Measurements from ENCODE around the gene LTN1.

LTN1 gene

DNA sequence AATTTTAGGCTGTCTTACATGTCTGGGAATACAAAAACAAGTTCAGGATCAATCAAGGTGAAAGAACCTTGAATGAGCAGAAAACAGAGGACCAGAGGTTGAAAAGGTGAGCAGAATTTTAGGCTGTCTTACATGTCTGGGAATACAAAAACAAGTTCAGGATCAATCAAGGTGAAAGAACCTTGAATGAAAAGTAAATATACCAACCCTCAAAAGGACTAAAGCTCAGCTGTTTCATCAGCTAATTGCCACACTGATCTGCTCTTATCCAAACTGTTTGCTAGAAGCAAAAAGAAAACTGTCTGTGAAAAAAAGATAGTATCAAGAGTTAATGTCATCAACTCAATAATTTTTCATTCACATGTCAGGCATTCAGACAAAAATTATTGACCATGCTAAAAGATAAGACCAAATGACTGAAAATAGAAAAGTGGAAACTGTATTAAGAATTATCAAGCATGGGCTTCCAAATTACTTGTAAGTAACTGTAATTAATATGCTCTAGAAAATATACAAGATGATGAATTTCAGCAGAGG is 69.2 kb downstream of the LTN1 start:
- DNase-seq, result no peak

DNA sequence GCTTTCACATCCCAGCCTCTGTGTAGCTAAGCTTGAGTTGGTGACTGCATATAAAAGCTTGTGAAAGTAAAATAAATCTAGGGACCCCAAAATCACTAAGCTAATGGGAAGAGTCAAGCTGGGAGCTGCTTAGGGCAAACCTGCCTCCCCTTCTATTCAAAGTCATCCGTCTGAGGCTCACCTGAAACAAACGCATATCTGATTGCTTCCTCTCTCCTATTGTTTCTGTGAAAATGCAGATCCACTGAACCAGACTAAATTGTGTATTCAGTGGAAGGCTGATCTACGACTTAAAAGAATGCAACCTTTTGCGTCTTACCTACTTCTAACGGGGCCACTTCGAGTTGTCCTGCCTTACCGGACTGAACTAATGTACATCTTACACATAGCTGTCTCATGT is 70.3 kb downstream of the LTN1 start:
- no peak for DNase-seq

DNA sequence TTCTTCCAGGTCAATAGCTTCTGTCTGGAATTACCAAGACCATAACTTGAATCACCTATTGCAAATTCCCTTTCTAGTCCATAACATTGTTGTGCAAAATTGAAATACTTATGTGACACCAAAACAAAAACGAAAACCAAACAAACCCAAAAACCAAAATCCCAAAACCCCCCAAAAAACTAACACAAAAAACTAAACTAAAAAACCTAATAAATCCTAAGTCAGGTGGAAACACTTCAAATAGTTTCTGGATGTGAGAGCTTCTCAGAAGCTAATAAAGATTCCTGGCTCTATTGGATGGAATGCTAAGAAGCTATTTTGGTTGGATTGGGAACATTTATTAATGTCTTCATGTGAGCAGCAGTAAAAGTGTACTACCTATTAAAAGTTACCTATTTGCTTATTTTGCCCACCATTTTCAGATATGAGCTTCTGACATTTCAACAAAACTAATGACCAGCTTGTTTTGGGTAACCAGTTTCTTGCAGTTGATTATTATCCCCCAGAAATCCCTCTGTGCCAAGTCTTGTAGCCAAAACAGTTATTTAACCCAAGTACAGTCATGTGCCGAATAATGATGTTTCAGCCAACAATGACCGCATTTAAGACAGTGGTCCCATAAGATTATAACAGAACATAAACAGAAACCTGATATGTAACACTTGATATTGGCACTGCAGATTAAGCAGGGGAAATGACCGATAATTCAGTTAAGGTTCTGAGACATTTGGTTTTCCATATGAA is 76.4 kb downstream of the LTN1 start:
- DNase-seq, result no peak

DNA sequence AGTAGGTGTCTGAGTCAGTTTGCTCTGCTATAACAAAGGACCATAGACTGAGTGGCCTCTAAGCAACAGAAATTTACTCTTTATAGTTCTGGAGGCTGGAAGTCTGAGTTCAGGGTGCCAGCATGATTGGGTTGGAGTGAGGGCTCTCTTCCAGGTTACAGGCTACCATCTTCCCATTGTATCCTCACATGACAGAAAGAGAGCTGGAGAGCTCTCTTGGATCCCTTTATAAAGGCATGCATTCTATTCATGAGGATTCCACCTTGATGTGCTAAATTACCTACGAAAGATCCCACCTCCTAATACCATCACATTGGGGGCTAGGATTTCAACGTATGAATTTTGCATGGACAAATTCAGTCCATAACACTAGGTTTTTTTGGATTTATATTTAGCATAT is 79.6 kb downstream of the LTN1 start:
- no peak for DNase-seq

DNA sequence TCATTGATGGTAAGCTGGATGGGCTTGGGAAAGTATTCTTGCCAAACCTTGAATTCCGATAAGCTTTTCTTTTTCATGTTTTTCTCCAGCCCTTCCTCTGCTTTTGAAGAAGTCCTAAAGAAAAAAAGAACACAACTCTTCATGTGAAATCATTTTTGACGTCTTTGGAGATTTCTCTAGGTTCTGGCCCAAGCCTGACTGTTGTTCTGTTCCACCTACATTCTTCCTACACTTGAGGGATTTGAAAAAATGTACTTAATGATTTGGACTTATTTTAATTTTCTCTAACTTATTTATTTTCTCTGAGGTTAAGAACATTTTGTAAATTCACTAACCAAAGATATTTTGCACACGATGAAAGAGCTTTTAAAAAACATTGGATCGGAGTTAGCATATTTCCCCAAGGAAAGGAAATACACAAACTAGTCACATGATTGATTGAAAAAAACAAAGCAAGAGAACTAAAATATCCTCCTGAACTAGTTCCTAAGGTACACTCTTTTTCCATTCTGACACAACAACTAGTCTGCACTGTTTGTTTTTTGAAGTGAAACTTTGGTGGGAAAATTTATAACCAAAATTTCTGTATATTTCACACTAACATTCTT is 82.3 kb downstream of the LTN1 start:
- DNase-seq, result no peak

DNA sequence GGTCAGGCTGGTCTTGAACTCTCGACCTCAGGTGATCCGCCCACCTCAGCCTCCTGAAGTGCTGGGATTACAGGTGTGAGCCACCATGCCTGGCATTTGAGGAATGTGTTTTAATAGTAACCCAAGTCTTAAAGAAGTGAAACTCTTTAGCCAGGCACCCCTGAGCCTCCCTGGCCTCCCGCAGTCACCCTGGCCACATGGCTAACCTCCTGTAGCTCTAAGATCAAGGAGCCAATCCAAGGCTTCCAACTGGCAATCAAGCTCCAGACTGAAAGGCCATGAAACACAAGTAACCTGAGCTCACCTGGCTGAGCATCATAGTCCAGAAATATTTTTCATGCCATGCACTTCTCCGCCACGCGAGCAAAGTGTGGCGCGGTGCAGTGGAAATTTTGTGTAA is 84.3 kb downstream of the LTN1 start:
- no peak for DNase-seq

DNA sequence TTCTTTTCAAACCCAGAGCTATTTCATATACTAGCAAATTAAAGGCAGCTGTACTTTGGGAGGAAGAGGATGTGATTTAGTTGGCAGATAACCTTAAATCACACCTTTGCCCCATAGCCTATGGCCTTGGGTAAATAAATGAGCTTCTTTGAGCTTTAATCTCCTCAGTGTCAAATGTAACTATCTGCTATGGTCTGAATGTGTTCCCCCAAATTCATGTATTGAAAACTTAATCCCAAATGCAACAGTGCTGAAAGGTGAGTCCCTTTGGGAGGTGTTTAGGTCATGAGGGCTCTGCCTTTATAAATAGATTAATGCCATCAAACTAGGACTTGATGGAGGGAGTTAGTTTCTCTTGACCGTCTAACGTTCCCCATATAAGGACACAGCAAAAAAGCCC is 85.8 kb downstream of the LTN1 start:
- DNase-seq, result no peak

DNA sequence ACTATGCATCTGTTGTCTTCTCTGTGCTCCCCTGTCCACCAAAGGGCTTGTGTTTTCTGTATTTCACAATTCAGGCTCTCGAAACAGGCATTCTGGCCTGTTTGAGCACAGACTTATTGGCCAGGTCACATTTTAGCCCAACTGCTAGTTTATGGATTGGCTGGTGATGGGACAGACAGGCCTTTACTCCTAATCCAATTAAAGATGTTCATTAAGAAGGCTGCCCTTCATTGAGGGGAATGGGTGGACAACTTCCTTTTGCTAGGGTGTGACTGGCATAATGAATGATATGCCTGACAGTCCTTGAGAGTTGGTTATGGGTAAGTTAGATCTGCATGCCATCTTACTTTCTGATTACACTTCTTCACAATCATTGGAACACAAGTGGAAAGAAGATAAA is 86.4 kb downstream of the LTN1 start:
- DNase-seq, result no peak

DNA sequence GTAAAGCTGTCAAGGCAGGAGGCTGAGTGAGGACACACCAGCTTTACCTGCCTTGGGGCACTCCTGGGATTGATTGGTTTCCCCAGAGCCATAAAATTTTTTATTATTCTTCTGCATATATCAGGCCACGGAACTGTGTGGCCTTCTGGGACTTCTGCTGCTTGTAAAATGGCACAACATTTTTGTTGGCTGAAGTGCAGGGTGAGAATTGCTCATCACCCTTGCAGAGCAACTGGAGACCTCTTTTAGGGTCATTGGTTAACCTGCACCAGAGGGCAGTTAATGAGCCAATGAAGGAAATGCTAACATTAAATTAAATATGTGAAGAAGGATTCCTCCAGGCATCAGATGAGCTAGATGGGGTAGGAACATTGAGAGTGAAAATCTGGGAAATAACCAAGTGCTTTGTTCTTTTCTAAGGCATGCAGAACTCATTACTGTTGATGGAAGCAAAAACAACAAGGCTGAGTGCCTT is 87.7 kb downstream of the LTN1 start:
- DNase-seq, result no peak

DNA sequence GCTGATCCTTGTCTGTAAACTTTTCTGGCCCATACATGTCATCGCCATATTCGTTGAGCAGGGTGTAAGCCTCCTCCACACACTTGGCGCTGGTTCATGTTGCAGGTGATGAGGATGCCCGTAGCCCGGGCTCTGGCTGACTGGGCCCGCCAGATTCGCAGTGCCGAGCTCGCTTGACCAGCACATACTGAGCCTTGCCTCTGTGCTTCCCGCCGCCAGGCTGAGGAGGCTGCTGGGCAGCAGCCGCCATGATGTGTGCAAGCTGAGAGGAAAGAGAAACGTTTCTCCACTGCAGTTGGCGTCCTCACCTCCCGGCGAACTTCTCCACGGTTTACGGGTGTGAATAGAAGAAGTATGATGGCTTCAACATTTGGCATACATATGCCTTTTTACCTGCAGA is 89.2 kb downstream of the LTN1 start:
- no peak for DNase-seq

DNA sequence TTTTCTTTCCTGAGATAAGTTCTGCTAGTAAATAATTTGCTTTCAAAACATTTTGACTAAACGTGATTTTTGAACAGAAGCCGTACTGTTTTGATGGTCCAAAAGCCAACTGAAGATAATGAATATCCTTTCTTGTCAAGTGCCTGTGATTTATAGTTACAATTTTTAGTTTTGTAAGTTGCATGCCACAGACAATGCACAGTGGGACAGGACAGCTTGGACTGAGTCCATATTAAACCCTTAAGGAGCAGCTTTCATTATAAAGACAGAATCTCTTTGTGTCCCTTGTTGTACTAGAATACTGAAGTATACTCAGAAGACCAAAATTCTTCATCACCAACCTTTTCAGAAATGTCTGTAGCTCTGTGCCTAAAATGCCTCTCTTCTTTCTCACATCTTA is 92.2 kb downstream of the LTN1 start:
- DNase-seq, result no peak

DNA sequence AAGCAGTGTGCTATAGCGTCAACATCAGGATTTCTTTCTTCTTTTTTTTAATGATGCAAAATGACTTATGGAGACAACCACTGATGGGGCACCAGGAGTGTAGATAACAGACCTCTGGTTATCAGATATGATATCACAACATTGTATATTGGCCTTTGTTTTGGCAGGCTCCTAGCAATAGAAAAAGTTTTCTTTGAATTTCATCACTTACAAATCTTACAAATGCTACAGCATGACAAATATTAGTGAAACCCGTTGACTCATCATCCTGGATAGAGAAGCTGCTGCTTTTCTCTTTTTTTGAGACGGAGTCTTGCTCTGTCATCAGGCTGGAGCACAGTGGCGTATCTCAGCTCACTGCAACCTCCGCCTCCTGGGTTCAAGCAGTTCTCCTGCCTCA is 92.9 kb downstream of the LTN1 start:
- DNase-seq, result no peak

DNA sequence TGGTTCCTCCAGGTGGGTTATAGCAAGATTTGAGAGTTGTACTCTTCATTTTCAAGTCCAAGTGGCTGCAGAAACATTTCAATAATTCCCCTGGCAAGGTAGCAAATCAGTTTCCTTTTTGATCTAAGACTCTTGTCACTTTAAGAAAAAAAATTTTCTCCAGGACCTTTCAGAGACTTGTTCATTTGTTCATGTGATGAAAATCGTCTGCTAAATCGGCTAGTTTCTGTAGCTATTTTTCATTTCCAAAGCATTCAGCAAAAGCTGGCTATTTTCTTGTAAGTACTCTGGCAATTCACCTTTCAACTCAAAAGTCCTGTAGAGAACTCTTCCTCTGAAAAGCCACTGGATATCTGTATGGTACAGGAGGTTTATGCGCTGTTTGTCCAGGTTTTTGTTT is 93.5 kb downstream of the LTN1 start:
- no peak for DNase-seq

DNA sequence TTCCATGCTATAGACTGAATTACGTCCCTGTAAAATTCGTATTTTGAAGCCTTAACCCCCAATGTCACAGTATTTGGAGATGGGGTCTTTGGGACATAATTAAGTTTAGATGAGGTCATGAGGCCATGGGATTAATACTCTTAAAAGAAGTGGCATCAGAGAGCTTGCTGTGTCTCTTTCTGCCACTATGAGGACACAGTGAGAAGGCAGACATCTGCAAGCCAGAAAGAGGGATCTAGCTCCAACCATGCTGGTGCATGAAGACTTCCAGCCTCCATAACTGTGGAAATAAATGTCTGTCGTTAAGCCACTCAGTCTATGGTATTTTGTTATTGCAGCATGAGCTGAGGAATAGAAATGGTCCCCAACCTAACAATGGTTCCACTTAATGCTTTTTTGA is 99.0 kb downstream of the LTN1 start:
- DNase-seq, result no peak

DNA sequence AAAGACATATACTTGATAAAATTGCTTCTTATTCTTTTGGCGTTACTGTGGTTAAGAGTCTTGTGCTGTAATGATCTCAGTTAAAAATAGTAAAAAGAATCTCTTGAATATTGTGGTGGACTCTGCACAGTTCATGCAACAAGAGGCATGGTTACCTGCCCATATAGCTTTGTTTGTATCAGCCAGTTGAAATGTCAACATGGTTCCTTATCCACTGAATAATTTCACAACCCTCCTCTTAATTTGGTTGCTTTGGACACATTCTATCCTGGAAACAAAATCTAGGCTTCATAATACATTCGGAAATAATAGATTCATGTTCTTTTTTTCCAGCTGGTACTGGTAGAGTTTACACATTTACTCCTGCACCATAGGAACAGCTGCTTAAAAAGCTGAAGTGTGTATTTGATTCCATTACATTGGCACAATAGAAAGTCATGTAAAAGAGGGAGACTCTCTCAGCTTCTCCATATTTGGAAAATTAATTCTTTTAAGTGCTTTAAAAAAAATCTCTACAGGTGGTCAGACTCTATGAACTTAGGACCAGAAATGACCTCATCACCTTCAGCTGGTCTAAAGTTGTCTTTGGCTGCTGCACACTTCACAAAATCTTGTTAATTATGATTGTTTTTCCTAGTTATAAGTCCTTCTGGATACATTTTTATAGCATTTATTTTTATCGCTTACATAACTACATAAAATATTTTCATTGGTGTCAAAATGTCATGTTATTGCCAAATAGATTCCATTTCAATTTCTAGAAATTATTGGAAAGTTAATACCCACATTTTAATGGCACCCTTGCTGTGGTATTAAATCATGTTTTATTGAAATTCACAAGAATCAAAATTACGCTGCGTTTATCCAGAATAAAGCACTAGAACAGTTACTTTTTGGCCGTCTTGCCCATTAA is 100.2 kb downstream of the LTN1 start:
- no peak for DNase-seq

DNA sequence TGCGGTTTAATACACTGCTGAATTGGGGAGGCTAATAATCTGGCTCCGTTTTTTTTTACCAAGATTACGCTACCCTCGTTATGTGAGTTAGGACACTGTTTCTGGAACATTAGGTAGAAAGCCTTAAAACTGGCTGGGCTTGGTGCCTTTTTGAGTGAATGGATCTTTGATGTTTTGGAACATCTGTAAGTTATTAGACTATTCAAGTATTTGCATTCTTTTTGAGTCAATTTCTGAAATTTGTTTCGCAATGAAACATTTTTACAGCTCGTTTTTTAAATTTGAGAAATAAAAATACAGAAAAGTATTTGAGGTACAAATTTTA is 106.9 kb downstream of the LTN1 start:
- no peak for DNase-seq

DNA sequence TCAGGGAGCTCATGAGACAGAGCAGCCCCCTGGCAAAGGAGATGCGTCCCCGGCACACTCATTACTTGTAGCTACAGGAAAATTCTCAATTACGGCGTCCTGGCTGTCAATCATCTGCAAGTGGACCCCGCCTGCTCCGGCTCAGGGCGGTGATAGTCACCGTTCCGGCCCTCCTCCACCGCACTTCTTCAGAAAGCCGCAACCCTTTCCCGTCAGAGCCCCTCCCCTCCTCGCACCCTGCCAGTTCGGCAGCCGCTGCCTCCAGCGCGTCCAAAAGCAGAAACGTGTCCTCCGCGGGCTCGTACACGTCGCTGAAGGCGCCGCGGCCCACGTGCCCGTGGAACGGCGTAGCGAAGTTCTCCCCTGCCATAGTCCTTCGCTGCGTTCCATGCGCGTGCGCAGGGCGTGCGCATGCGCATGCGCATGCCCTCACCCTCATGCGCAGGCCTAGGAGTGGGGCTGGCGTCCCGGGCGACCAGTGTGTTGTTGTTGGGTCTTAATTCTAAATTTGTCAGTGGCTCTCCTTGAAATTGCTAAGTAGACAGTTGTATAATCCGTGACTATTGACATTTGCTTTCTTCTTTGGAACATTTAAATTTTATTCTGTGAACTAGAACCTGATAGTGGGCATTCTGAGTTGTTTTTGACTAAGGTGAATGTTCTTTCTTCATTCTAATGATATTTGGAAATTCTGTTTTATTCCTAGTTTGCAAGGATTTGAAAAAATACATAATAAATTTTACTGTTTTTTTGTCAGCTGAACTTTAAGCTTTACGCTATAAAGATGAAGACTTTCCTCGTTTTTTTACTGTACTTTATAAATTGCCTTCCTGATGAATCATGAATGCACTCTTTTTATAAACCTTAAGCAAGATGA is 107.5 kb downstream of the LTN1 start:
- peak; percentile 94 for DNase-seq

DNA sequence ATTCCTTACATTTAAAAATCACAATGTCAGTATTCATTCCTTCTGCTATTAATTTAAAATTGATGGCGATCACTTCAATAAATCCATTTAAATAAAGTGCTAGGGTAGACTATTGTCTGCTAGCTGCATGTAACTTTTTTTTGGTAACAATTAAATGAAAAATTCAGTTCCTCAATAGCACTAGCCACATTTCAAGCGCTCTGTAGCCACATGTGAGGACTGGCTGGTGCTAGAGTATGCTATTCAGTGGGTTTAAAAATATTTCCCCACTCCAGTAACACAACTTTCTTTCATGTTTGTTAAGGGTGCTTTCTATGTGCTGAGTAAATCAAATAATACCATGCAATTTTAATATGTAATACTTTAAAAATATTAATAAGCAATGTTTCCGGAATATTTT is 108.2 kb downstream of the LTN1 start:
- peak; percentile 46 for DNase-seq

DNA sequence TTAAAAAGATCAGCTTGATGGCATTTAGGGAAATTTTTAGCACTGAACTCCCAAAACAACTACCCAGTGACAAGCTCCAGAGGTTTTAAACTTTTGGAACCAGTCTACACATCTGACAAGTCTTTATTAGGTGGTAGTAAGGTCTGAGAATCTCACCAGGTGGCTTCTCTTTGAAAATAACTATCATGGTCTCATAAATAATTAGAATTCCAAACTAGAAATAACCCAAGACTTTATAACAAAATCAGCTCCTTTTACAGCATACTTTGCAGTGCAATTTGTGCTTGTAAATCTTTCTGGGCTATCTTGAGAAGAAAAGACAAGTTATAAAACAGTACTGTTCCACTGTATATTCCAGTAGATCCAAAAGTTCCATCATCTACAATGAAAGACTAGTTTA is 108.7 kb downstream of the LTN1 start:
- DNase-seq, result no peak

DNA sequence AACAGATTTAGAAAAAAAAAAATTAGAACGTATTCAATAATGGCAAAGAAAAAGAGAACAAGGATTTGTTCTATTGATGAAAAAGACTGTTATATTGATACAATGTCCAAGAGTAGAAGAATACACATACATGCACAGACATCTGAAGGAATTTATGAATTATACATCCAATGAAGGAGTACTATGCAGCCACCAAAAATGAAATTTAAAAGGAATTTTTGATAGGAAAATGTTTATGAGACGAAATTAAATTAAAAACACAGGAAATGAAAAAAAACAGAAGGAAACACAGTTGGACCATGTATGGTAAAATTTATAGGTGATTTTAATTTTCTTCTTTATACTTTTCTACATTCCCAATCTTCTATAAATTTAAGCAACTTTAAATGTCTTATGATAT is 110.3 kb downstream of the LTN1 start:
- no peak for DNase-seq

Data from NCI-H2171 treated with DMSO at 0.1 percent for 48 hours (cell line).